ENCODE results near the gene RNPEP. TPM values are rescaled to one million over a fixed set of nuclear protein-coding genes. Genes with fewer than 3 reads are reported as not detected.
A peak's percentile ranks its signal among the peaks of the same experiment; 100 is the strongest.

RNPEP gene
- total RNA-seq, 2 experiments from 2014 or later: 14.7 to 52.1 TPM

GRCh38 chr1:202007805-202008489, 25.5 kb downstream of the RNPEP start:
- H3K9me3 ChIP-seq (ENCODE audit: low read length): no peaks in the 10 kb centered on the region
- H3K4me1 ChIP-seq (ENCODE audit: insufficient read depth, low read length, poor library complexity, severe bottlenecking): peaks cover 9% of the 10 kb centered on the region
- CTCF ChIA-PET (ENCODE audit: unreplicated experiment): no interaction called here
- no peak for TF ChIP-seq EZH2phosphoT487 (IDR thresholded peaks at IDR 0.05; ENCODE audit: borderline replicate concordance, low read depth, low read length)
- no peak for TF ChIP-seq CTCF (conservative IDR thresholded peaks at IDR 0.05; ENCODE audit: low read length)
- intact Hi-C loops (cut with micrococcal nuclease; ENCODE audit: unreplicated experiment): no loop called here
- H3K4me3 ChIP-seq (ENCODE audit: low read depth, low read length, poor library complexity, severe bottlenecking): no peak overlapping the region
- H3K4me2 ChIP-seq (ENCODE audit: low read length): no peak overlapping the region
- no TSS peak for BruUV-seq (replicated peaks)
- POLR2A ChIA-PET: interaction anchor here (0.6 kb wide), 2 partner anchors 124 to 1629 kb away, joined by 3 to 5 read pairs; no protein-coding TSS in a partner anchor
- no peaks in the 10 kb centered on the region for H3K79me2 ChIP-seq (ENCODE audit: insufficient read depth, low read depth, low read length)
- H3K36me3 ChIP-seq (ENCODE audit: insufficient read depth, low read length): no peaks in the 10 kb centered on the region
- no peak overlapping the region for H3K27ac ChIP-seq (ENCODE audit: low read depth, low read length, poor library complexity, severe bottlenecking)
- H2AFZ ChIP-seq (ENCODE audit: low read length): no peak overlapping the region
- H3K9me2 ChIP-seq (ENCODE audit: insufficient read depth, low read length): no peaks in the 10 kb centered on the region
- no peak for DNase-seq (ENCODE audit: low spot score)
- H4K20me1 ChIP-seq (ENCODE audit: insufficient read depth, low read length): no peaks in the 10 kb centered on the region

GRCh38 chr1:202009326-202010179, 27.1 kb downstream of the RNPEP start:
- CTCF ChIA-PET (ENCODE audit: unreplicated experiment): interaction anchor here (0.6 kb wide), 1 partner anchor 24 kb away, joined by 3 read pairs; no protein-coding TSS in a partner anchor
- H4K20me1 ChIP-seq (ENCODE audit: insufficient read depth, low read length): no peaks in the 10 kb centered on the region
- no peaks in the 10 kb centered on the region for H3K9me2 ChIP-seq (ENCODE audit: insufficient read depth, low read length)
- H2AFZ ChIP-seq (ENCODE audit: low read length): no peak overlapping the region
- H3K4me3 ChIP-seq (ENCODE audit: low read depth, low read length, poor library complexity, severe bottlenecking): no peak overlapping the region
- intact Hi-C loops (cut with micrococcal nuclease; ENCODE audit: unreplicated experiment): loop anchor here (1.0 kb wide), 2 partner anchors 110 to 126 kb away; no protein-coding TSS in a partner anchor
- H3K4me2 ChIP-seq (ENCODE audit: low read length): no peak overlapping the region
- no peaks in the 10 kb centered on the region for H3K36me3 ChIP-seq (ENCODE audit: insufficient read depth, low read length)
- POLR2A ChIA-PET: no interaction called here
- peaks cover 9% of the 10 kb centered on the region for H3K4me1 ChIP-seq (ENCODE audit: insufficient read depth, low read length, poor library complexity, severe bottlenecking)
- H3K9me3 ChIP-seq (ENCODE audit: low read length): no peaks in the 10 kb centered on the region
- H3K27ac ChIP-seq (ENCODE audit: low read depth, low read length, poor library complexity, severe bottlenecking): no peak overlapping the region
- peak; percentile 95 for TF ChIP-seq CTCF (conservative IDR thresholded peaks at IDR 0.05; ENCODE audit: low read length)
- TF ChIP-seq EZH2phosphoT487 (IDR thresholded peaks at IDR 0.05; ENCODE audit: borderline replicate concordance, low read depth, low read length): no peak
- H3K79me2 ChIP-seq (ENCODE audit: insufficient read depth, low read depth, low read length): no peaks in the 10 kb centered on the region
- DNase-seq (ENCODE audit: low spot score): peak; percentile 68
- no TSS peak for BruUV-seq (replicated peaks)
